HL-60/S4 treated with phorbol 12-myristate 13-acetate at 8.2 ng/mL for 4 days and 3 days (cell line): ENCODE data around the gene CACNG6.

Source experiments
- in situ Hi-C: fragments of 300-500 bp; cut with MboI; formaldehyde crosslinking; loops from 2 replicates; pipeline ENCODE4 v1.15.0; 2022; ENCODE audit warnings: low sequenced_read_pairs

Gene CACNG6

DNA sequence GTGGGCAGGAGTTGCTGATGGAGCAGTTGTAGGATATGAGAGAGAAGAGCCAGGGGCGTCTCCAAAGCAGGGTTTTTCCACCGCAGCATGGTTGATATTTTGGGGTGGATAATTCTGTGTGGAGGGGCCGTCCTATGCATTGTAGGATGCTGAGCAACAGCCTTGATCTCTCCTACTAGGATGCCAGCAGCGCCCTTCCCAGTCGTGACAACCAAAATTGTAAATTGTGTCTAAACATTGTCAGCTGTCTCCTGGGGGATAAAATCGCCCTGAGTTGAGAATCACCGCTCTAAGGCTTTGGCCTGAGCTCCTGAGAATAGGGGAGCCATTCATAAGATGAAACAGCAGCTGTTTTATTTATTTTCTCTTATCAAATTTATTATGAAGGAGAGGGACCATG lies 24.5 kb upstream of the CACNG6 start:
- in situ Hi-C loops, result no loop called here

DNA sequence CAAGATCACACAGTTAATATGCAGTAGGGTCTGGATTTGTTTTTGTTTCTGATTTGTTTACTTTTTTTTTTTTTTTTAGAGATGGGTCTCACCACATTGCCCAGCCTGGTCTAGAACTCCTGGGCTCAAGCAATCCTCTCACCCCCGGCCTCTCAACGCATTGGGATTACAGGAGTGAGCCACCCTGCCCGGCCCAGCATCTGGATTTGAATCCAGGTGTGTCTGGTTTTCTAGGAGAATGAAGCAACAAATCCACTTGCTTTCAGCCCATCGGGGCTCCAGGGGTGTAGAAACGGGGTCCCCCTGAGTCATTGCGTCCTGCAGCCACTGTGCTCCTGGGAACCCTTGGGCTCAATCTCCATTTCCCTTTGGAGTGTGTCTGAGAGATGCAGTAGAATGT lies 22.1 kb upstream of the CACNG6 start:
- in situ Hi-C loops, result no loop called here

DNA sequence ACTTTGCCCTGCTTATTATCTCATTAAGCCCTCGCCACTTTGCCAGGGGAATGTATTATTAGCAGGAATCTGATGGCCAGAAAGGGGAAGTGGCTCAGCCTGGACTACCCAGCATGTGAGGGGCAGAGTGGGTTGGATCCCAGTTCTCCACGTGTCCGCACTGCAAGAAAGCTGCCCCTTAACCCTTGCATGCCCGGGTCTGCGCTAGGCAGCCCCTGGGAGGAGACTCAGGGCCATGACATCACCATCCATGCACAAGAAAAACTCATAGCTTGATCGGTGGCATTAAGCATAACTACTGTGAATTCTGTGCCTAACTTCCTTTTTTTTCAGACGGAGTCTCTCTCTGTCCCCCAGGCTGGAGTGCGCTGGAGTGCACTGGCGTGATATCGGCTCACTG lies 19.8 kb upstream of the CACNG6 start:
- in situ Hi-C loops, result no loop called here

DNA sequence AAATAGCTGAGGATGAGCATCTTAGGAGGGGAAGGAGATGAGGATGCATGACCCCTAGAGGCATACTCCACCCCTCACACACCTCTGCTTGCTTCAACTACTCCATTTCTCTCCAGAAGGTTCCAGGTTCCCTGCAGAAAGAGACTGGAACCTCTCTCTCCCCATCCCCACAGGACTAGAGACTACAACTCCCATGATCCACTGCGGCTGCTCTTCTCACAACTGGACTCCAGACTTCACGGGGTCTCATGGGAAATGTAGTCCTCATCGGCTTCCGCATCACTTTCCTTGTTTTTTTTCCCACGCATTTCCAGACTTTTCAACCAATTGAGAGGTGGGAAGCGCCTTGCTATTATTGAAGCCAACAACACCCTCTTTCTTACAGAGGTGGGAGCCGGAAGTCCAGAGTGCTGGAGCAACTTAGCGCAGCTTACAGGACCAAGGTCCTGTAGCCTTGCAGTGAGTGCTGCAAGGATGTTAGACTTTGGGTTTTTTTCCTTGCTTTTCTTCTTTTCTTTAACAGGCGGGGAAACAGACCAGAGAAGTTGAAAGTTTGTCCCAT lies 13.9 kb upstream of the CACNG6 start:
- in situ Hi-C loops, result no loop called here

DNA sequence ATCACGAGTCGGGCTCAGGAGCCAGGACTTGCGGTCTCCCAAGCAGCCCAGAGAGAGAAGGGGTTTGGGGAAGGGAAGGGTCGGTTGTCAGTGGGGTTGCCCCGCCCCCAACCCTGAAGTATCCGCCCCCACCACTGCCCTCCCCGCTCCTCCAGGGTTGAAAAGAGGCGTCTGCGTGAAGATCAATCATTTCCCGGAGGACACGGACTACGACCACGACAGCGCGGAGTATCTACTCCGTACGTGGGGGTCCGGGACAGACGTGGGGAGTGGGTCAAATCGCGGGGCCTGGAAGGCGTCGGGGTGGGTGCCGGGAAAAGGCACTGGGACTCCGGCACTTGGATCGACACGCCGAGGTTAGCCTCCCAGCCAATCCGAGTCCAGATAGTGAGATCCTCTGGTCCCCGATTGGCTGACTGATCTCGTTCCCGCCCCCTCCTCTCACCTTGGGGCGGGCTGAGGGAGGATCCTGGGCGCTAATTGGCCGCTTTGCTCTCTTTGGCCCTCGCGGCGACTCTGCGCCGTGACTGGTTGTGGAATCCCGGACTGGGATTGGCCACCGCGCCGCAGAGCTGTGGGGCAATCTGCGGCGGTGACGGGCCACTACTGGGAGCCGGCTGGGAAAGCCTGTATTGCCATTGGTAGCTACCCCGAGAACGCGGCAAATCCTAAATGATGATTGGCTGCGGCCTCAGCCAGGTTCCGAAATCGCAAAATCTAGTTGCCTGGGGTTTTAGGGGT lies 13.3 kb upstream of the CACNG6 start:
- in situ Hi-C loops, result no loop called here

DNA sequence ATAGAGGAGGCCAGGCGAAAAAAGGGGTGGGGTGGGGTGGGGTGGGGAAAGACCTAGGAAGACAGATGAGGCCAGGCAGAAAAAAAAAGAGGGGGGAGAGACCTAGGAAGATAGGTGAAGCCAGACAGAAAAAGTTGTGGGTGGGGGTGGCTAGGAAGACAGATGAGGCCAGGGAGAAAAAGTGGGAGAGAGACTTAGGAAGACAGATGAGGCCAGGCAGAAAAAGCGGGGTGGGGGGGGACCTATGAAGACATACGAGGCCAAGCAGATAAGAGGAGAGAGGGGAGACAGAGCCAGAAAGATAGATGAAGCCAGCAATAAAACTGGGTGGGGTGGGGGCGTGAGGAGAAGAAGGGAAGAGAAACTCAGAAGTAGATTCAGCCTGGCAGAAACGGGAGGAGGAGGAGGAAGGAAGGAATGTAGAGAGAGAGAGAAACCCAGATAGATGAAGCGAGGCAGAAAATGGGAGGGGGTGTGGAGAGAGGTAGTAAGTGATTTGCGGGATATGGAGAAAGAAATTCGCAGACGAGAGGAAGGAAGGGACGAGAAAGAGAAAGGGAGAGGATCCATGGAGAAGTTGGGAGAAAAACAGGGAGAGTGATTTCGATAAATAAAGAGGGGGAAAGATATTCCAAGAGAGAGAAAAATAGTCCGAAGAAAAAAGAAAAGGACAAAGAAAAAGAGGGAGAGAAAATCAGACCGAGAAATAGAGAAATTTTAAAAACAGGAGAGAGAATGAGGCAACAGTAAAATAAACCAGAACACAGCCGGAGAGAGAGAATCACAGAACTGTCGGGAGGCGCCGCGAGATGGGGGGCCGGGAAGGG lies 12.2 kb upstream of the CACNG6 start:
- in situ Hi-C loops, result no loop called here

DNA sequence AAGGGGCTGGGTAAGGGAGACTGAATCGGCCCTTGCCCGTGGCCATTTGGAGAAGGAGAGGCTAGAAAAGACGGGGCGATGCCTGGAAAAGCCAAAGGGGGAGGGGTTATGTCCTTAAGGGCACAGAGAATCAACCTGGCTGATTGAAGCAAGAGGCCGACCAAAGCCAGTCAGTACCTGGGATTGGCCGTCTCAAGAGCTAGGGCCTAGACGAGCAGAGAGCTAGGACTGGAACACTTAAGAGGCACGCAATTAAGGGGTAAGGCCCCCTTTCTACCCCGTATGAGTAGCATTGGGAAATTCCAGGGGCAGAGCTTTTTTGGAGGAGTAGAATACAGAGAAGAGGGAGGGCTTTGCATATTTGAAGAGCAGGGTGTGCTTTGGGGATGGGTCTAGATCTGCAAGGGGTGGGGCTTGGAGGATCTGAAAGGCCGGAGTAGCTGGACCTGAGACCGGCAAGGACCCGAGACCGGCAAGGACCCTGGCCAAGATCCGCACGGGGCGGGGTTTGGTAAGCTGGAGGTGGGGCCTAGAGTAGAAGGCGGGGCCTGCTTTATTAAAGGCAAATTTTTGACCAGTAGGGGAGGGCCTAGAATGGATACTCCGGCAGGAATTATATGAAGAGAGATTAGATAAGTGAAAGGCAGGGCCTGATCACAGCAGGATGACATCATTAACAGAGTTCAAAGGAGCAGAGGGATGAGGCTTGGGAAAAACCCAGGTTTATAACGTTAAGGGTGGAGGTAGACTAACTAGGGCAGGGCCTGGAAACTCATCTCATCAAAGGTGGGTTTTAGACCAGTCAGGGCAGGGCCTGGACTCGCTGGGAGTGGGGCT lies 10.7 kb upstream of the CACNG6 start:
- in situ Hi-C loops, result no loop called here

DNA sequence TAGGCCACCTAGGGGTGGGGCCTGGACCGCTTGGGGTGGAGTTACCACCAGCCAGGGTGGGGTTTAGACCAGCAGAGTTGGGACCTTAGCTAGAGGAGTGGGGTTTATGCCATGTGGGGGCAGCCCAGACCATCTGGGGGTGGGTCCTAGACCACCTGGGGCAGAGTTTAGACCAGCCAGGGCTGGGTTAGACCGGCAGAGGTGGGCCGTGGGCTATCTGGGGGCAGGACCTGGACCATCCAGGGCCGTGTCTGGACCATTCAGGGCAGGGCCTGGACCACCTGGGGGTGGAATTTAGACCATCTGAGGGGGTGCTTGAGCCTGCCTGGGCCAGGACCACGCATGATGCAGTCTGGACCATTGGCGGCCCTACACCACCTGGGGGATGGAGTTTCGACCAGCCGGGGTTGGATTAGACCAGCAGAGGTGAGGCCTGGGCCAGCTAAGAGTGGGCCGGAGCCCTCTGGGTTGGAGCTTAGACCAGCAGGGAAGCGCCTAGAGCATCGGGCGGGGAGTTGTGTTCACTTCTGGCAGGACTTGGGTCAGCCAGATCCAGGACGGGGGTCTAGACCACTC lies 10.0 kb upstream of the CACNG6 start:
- in situ Hi-C loops, result no loop called here

DNA sequence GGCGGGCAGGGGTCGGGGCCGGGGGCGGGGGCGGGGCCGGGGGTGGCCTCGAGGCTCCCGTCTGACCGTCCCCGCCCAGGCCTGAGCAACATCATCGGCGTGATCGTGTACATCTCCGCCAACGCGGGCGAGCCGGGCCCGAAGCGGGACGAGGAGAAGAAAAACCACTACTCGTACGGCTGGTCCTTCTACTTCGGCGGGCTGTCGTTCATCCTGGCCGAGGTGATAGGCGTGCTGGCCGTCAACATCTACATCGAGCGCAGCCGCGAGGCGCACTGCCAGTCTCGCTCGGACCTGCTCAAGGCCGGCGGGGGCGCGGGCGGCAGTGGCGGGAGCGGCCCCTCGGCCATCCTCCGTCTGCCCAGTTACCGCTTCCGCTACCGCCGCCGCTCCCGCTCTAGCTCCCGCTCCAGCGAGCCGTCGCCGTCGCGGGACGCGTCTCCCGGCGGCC lies 9.4 kb upstream of the CACNG6 start:
- in situ Hi-C loops, result no loop called here

DNA sequence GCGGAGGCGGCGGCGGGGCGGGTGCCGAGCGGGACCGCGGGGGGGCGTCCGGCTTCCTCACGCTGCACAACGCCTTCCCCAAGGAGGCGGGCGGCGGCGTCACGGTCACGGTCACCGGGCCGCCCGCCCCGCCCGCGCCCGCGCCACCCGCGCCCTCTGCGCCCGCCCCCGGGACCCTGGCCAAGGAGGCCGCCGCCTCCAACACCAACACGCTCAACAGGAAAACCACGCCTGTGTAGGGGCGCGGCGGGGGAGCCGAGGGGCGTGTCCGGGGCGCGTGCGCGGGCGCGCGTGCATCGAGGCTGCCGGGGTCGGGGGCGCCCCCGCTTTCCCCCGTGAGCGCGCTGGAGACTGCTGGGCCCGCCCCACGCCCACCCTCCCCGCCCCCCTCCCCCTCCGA lies 8.8 kb upstream of the CACNG6 start:
- in situ Hi-C loops, result no loop called here

DNA sequence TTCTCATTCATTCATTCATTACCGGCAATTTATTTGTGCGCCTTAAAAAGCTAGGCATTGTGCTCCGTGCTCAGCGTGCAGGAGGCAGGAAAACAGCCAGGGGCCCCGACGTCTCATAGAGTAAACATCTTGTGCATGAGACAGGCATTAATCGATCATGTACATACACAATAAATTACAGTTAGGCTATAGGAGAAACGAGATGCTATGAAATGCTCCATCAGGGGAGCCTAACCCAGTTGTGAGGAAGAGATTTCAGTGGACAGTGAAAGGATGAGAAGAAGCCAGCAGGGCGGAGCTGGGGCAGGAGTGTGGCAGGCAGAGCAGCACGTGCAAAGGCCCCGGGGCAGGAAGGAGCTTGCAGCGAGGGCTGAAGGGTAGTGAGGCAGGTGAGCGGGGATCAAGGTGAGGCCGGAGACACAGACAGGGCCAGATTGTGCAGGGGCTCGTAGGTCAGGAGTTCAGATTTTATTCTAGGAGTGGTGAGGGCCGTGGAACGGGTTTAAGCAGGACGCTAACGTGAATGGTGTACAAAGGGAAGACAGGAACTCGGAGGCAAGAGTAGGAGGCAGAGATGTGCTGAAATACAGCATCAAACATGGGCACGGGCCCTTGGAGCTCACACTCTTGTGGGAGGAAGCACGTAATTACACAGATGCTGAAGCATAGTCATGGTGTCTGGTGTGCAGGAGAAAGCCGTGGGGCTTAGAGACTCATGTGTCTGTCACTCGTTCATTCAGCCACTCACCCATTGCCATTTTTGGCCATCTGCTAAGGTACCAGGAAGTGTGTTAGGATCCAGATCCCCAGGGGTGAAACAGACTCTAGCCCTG lies 7.8 kb upstream of the CACNG6 start:
- in situ Hi-C loops, result no loop called here

DNA sequence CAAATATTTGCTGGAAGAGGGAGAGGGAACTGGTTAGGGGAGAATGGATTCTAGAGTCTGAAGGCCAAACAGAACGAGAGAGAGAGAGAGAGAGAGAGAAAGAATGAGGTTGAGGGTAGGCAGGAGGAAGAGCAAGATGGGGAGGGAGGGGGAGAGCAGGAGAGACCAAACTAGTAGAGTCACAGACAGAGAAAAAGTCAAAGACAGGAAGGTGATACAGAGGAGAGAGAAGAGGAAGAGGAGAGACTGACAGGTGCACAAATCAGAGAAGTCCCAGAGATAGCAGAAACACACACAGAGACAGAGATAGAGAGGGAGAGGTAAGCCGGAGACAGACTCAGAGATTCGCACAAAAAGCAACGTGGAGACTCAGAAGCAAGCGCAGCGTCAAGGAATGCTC lies 5.6 kb upstream of the CACNG6 start:
- in situ Hi-C loops, result no loop called here

DNA sequence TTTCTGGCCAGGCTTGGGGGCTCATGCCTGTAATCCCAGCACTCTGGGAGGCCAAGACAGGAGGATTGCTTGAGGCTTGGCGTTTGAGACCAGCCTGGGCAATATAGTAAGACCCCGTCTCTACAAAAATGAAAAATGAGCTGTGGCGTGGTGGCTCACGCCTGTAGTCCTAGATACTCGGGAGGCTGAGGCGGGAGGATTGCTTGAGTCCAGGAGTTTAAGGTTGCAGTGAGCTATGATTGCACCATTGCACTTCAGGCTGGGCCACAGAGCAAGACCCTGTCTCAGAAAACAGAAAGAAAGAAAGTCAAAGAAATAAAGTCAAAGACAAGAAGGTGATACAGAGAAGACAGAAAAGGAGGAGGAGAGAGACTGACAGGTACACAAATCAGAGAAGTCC lies 2.5 kb upstream of the CACNG6 start:
- in situ Hi-C loops, result no loop called here

DNA sequence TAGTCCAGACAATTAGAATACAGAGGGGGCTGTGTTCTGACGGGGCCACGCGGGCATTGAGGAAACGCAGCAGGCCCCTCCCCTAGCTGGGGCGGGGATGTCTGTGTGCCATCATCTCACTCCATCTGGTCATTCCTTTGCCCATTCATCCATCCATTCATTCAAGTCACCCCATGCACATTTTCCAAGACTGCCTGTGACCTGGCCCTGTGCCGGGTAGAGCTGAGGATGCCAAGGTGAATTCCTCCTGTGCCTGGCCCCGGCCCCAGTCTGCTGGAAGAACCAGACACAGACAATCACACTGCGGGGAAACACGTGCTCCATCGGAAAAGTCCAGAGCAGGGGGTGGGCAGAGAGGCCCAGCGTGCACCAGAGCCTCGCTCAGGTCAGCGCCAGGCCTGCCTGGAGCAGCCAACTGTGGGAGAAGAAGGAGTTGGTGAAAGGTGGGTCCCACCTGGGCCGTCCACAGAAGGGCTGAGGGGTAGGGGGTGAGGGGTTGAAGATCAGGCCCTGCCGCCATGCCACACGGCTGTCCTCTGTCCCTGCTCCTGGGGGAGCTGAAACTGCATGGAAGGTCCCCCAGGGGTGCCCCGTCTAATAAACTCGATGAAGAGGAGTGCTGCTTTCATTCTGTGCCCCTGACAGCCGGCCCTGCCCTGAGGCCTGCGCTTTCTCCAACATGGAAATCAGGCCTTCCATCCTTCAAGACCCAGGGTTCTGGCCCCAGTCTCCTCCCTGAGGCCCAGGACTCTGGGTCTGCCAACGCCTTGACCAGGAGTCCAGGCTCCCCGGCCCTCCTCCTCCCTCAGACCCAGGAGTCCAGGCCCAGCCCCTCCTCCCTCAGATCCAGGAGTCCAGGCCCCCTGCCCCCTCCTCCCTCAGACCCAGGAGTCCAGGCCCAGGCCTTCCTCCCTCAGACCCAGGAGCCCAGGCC lies 1.6 kb upstream of the CACNG6 start:
- in situ Hi-C loops, result no loop called here

DNA sequence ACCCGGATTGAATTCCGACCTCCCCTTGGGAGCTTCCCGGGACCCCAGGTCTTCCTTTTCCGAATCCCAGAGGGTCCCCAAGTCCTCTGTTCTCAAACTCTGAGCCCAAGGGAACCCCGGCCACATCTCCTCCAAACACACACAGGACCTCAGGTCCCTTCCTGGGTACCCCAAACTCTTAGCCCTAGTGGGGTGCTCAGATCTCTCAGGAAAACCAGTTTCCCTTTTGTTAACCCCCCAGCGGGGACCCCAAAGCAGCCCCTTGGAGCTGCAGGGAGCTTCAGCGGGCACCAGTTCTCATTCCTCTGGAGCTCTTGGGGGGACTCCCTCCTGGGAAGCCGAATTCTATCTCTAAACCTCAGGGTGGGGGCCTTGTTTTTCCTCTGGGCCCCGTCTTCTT lies 774 bp downstream of the CACNG6 start:
- in situ Hi-C loops, result no loop called here

DNA sequence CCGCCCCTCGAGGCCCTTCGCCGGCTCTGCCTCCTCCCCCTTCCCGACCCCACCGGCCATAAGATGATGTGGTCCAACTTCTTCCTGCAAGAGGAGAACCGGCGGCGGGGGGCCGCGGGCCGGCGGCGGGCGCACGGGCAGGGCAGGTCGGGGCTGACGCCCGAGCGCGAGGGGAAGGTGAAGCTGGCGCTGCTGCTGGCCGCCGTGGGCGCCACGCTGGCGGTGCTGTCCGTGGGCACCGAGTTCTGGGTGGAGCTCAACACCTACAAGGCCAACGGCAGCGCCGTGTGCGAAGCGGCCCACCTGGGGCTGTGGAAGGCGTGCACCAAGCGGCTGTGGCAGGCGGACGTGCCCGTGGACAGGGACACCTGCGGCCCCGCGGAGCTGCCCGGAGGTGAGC lies 1.4 kb downstream of the CACNG6 start:
- in situ Hi-C loops, result no loop called here

DNA sequence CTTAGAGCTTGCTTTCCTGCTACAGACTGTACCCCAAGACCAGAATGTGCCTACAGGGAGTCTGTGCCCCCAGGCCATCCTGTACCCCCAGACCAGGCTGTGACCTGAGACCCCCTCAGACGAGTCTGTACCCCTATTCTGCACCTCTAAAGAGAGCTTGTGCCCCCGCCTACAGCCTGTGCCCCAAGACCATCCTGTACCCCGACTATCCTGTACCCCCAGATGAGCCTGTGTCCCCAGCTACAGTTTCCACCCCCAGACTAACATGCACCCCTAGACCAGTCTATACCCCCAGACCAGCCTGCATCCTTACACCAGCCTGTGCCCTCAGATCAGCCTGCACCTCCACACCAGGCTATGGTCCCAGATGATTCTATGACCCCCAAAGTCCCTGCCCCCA lies 2.0 kb downstream of the CACNG6 start:
- in situ Hi-C loops, result no loop called here

DNA sequence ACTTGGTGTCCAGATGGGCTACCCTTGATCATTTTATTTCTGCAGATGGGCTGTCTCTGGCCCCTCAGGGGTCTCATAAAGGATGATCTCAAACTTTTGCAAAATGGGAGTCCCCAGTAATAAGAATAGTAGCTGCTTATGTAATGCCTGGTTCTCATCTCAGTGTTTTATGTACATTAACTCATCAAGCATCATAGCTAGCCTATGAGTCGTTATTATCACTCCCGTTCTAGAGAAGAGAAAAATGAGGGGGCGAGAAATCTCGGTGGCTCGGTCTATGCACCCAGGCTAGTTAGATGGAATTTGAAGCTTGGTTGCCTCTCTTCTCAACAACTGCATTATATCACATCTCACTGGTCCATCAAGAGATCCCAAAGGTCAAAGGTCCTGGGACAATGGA lies 3.4 kb downstream of the CACNG6 start:
- in situ Hi-C loops, result no loop called here

DNA sequence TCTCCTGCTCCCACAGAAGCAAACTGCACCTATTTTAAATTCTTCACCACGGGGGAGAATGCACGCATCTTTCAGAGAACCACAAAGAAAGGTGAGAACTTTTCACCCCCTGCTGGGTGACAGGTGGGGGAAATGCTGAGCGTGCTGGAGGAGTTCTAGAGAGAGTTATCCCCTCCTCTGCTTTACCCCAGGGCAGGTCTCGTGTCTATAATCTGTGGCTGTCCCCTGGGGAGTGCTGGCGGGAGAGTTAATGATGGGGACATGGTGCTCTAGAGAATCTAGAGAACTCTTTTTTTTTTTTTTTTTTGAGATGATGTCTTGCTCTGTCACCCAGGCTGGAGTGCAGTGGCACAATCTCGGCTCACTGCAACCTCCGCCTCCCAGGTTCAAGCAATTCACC lies 6.8 kb downstream of the CACNG6 start:
- in situ Hi-C loops, result no loop called here
